Suprapubic skin (tissue), 4 donors: ENCODE data around the gene ANKMY1.

ENCODE experiments used
- CTCF ChIP-seq, 2 donors: fragments of 200-600 bp in 1 of 2; fragments of 450-650 bp in 1 of 2; sonication (generic) in 1 of 2; IDR thresholded peaks; one replicate each; pipeline ENCODE4 v1.5.1; 2016 to 2019; ENCODE audit warnings: antibody characterized with exemption in 2 of 2, mild to moderate bottlenecking in 1 of 2, moderate library complexity in 1 of 2
- EP300 ChIP-seq: sonication (generic); formaldehyde crosslinking; IDR thresholded peaks from one replicate; pipeline ENCODE4 v1.6.1; 2017; ENCODE audit warnings: antibody characterized with exemption
- POLR2A ChIP-seq, 2 donors: fragments of 450-650 bp; IDR thresholded peaks; one replicate each; pipeline ENCODE4 v1.6.1; 2017; ENCODE audit warnings: antibody characterized with exemption in 2 of 2, mild to moderate bottlenecking in 2 of 2, moderate library complexity in 2 of 2
- POLR2AphosphoS5 ChIP-seq, 3 donors: sonication (generic); formaldehyde crosslinking; IDR thresholded peaks; one replicate each; pipeline ENCODE4 v1.6.1; 2017; ENCODE audit warnings: antibody characterized with exemption in 3 of 3

- TF ChIP-seq CTCF (IDR thresholded peaks at IDR 0.05), result no peak
- TF ChIP-seq POLR2AphosphoS5 (IDR thresholded peaks at IDR 0.05), result no peak
- no peak for TF ChIP-seq EP300
- TF ChIP-seq POLR2A (IDR thresholded peaks at IDR 0.05), result no peak
These were observed 76.8 kb downstream of the ANKMY1 start for GRCh38 chr2:240480834-240481623.
